IMR-90 (cell line): Measurements from ENCODE around the gene PPAT.

Experiments used
- BHLHE40 ChIP-seq: fragments of 150-350 bp; IDR thresholded peaks from 2 replicates; pipeline ENCODE4 v1.6.1; 2016; ENCODE audit warnings: mild to moderate bottlenecking, low read depth, low read length
- CHD1 ChIP-seq: IDR thresholded peaks from 2 replicates; pipeline ENCODE4 v1.6.1; 2012; ENCODE audit warnings: low read depth, low read length, improper control_type of control experiment
- MAFK ChIP-seq: IDR thresholded peaks from 2 replicates; pipeline ENCODE4 v1.6.1; 2012; ENCODE audit warnings: low read depth, low read length, improper control_type of control experiment
- NFE2L2 ChIP-seq: fragments of 150-350 bp; IDR thresholded peaks from 2 replicates; pipeline ENCODE4 v1.6.1; 2016; ENCODE audit warnings: low read depth, mild to moderate bottlenecking, low read length
- POLR2A ChIP-seq: IDR thresholded peaks from 2 replicates; pipeline ENCODE4 v1.6.1; 2012; ENCODE audit warnings: mild to moderate bottlenecking, low read depth, low read length
- RFX5 ChIP-seq: IDR thresholded peaks from 2 replicates; pipeline ENCODE4 v1.8.0; 2012; ENCODE audit warnings: low read depth, mild to moderate bottlenecking, low read length, moderate library complexity
- SMC3 ChIP-seq: fragments of 150-350 bp; IDR thresholded peaks from 2 replicates; pipeline ENCODE4 v1.6.1; 2016; ENCODE audit warnings: low read depth, mild to moderate bottlenecking, antibody characterized with exemption, low read length, moderate library complexity
- TF ChIP-seq, protein P1 (sequence below): conservative IDR thresholded peaks from 2 replicates; pipeline ENCODE4 v1.5.1; 2012; ENCODE audit warnings: mild to moderate bottlenecking, low read depth, low read length, improper control_type of control experiment
- TF ChIP-seq, protein P2 (sequence below): fragments of 150-350 bp; IDR thresholded peaks from 2 replicates; pipeline ENCODE4 v1.6.1; 2017; ENCODE audit warnings: mild to moderate bottlenecking, antibody characterized with exemption, low read length, low read depth

DNA sequence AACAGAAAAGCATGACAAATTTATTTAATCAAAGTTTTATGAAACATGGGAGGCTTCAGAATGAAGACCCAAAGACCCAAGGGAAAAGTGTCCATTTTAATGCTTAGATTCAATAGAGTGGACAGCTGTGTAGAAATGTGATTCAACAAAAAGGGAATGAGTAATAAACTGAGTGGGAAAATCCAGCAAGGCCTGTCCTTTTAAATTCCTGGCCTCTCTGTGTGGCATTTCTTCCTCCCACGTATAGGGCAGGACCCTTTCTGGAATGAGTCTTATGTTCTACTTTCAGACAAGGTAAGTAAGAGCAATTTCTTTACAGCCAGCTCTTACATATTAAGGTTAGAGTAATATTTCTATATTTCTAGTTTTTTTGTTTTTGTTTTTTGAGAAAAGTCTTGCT lies 62.6 kb downstream of the PPAT start:
- TF ChIP-seq POLR2A (no peak), SMC3 (no peak), CHD1 (no peak), NFE2L2 (no peak), BHLHE40 (no peak), RFX5 (no peak), MAFK (no peak)
- TF ChIP-seq, protein P1, sequence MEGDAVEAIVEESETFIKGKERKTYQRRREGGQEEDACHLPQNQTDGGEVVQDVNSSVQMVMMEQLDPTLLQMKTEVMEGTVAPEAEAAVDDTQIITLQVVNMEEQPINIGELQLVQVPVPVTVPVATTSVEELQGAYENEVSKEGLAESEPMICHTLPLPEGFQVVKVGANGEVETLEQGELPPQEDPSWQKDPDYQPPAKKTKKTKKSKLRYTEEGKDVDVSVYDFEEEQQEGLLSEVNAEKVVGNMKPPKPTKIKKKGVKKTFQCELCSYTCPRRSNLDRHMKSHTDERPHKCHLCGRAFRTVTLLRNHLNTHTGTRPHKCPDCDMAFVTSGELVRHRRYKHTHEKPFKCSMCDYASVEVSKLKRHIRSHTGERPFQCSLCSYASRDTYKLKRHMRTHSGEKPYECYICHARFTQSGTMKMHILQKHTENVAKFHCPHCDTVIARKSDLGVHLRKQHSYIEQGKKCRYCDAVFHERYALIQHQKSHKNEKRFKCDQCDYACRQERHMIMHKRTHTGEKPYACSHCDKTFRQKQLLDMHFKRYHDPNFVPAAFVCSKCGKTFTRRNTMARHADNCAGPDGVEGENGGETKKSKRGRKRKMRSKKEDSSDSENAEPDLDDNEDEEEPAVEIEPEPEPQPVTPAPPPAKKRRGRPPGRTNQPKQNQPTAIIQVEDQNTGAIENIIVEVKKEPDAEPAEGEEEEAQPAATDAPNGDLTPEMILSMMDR = no peak
- TF ChIP-seq, protein P2, sequence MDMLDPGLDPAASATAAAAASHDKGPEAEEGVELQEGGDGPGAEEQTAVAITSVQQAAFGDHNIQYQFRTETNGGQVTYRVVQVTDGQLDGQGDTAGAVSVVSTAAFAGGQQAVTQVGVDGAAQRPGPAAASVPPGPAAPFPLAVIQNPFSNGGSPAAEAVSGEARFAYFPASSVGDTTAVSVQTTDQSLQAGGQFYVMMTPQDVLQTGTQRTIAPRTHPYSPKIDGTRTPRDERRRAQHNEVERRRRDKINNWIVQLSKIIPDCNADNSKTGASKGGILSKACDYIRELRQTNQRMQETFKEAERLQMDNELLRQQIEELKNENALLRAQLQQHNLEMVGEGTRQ = no peak
